Neural cell (in vitro differentiated cells): ENCODE data around the gene SPINK2. TPM values are rescaled to one million over a fixed set of nuclear protein-coding genes. Genes with fewer than 3 reads are reported as not detected.

Experiments
- H2AFZ ChIP-seq: fragments of 200-600, 300-800 bp; sonication (generic), shearing (Covaris generic); 2 replicates; pipeline ENCODE4 v1.6.0; 2014; ENCODE audit warnings: low read depth, mild to moderate bottlenecking, antibody characterized with exemption, low read length, moderate library complexity
- H3F3A ChIP-seq: fragments of 200-600 bp; shearing (Covaris generic); 2 replicates; pipeline ENCODE4 v1.6.1; 2016; ENCODE audit warnings: mild to moderate bottlenecking, moderate library complexity, mixed read lengths, antibody characterized with exemption, low read length; ENCODE audit not compliant: insufficient read depth, poor library complexity, severe bottlenecking
- H3K27ac ChIP-seq: fragments of 200-600, 300-800 bp; sonication (generic), shearing (Covaris generic); 2 replicates; pipeline ENCODE4 v1.5.1; 2014; ENCODE audit warnings: mild to moderate bottlenecking, low read length, moderate library complexity
- H3K27me3 ChIP-seq: fragments of 300-800, 200-600 bp; sonication (generic), shearing (Covaris generic); 2 replicates; pipeline ENCODE4 v1.6.0; 2014; ENCODE audit warnings: mild to moderate bottlenecking, low read depth, low read length, moderate library complexity; ENCODE audit not compliant: insufficient read depth
- H3K36me3 ChIP-seq: fragments of 300-800, 200-600 bp; sonication (generic), shearing (Covaris generic); 2 replicates; pipeline ENCODE4 v1.5.1; 2014; ENCODE audit warnings: mild to moderate bottlenecking, antibody characterized with exemption, low read length, moderate library complexity; ENCODE audit not compliant: insufficient read depth
- H3K4me2 ChIP-seq: fragments of 300-800, 200-600 bp; sonication (generic), shearing (Covaris generic); 2 replicates; pipeline ENCODE4 v1.6.0; 2014; ENCODE audit warnings: mild to moderate bottlenecking, low read length
- H3K4me3 ChIP-seq: fragments of 300-800, 200-600 bp; sonication (generic), shearing (Covaris generic); 2 replicates; pipeline ENCODE4 v1.5.1; 2014; ENCODE audit warnings: mild to moderate bottlenecking, low read length, moderate library complexity
- H3K79me2 ChIP-seq: fragments of 200-600 bp; shearing (Covaris generic); replicated peaks from 2 replicates; pipeline ENCODE4 v1.6.0; 2014; ENCODE audit warnings: mild to moderate bottlenecking, low read length, moderate library complexity; ENCODE audit not compliant: insufficient read depth
- H3K9ac ChIP-seq: fragments of 300-800, 200-600 bp; sonication (generic), shearing (Covaris generic); 2 replicates; pipeline ENCODE4 v1.6.1; 2016; ENCODE audit warnings: mild to moderate bottlenecking, low read length, mixed read lengths
- H3K9me2 ChIP-seq: fragments of 200-600 bp; shearing (Covaris generic); 2 replicates; pipeline ENCODE4 v1.6.1; 2016; ENCODE audit warnings: mild to moderate bottlenecking, low read length, mixed read lengths; ENCODE audit not compliant: insufficient read depth
- H3K9me3 ChIP-seq: fragments of 200-600, 300-800 bp; sonication (generic), shearing (Covaris generic); 2 replicates; pipeline ENCODE4 v1.6.1; 2016; ENCODE audit warnings: mild to moderate bottlenecking, mixed run types, low read length, moderate library complexity, mixed read lengths
- H4K20me1 ChIP-seq: fragments of 200-600 bp; shearing (Covaris generic); 2 replicates; pipeline ENCODE4 v1.6.1; 2016; ENCODE audit warnings: mild to moderate bottlenecking, mixed run types; ENCODE audit not compliant: insufficient read depth
- EP300 ChIP-seq: fragments of 450-650 bp; conservative IDR thresholded peaks from 2 replicates; pipeline ENCODE4 v1.6.1; 2014; ENCODE audit warnings: antibody characterized with exemption, mild to moderate bottlenecking, moderate library complexity; ENCODE audit not compliant: poor library complexity, severe bottlenecking
- EZH2 ChIP-seq: fragments of 200-600, 300-800 bp; shearing (Covaris generic), sonication (generic); IDR thresholded peaks from 2 replicates; pipeline ENCODE4 v1.6.1; 2014; ENCODE audit warnings: antibody characterized with exemption, low read length, borderline replicate concordance, mild to moderate bottlenecking; ENCODE audit not compliant: insufficient read depth, poor library complexity, severe bottlenecking
- MXI1 ChIP-seq: fragments of 450-650 bp; conservative IDR thresholded peaks from 2 replicates; pipeline ENCODE4 v1.6.1; 2014; ENCODE audit warnings: antibody characterized with exemption, mild to moderate bottlenecking; ENCODE audit not compliant: poor library complexity, severe bottlenecking
- POLR2AphosphoS5 ChIP-seq: IDR thresholded peaks from 2 replicates; pipeline ENCODE4 v1.6.1; 2012
- REST ChIP-seq: IDR thresholded peaks from 2 replicates; pipeline ENCODE4 v1.6.1; 2012; ENCODE audit warnings: borderline replicate concordance
- SMC3 ChIP-seq: fragments of 450-650 bp; conservative IDR thresholded peaks from 2 replicates; pipeline ENCODE4 v1.6.1; 2014; ENCODE audit warnings: antibody characterized with exemption, mild to moderate bottlenecking, moderate library complexity; ENCODE audit not compliant: poor library complexity
- TAF1 ChIP-seq: IDR thresholded peaks from 2 replicates; pipeline ENCODE4 v1.6.1; 2012; ENCODE audit warnings: low read depth
- polyA plus RNA-seq: library from polyadenylated mRNA; depleted of rRNA; stranded (reverse); fragments of >200 nt; gene quantifications from 2 replicates; pipeline ENCODE4 v1.2.3, GENCODE V29; 2014
- small RNA-seq, 3 experiments: library from RNA; depleted of rRNA; stranded (forward); fragments of <200 nt; gene quantifications; one replicate each; pipeline ENCODE3, GENCODE V24; 2012

The SPINK2 gene
- polyA plus RNA-seq, 1 donor from 2014 or later: 1.4 TPM

- Histone ChIP-seq H3F3A (no peaks in the 10 kb centered on the region), H3K4me2 (no peak overlapping the region), H3K79me2 (no peaks in the 10 kb centered on the region), H3K27me3 (no peaks in the 10 kb centered on the region), H3K9me2 (no peaks in the 10 kb centered on the region), H3K36me3 (no peaks in the 10 kb centered on the region), H3K4me3 (no peak overlapping the region), H3K9me3 (no peaks in the 10 kb centered on the region), H2AFZ (no peak overlapping the region), H3K27ac (no peak overlapping the region), H4K20me1 (no peaks in the 10 kb centered on the region), H3K9ac (no peak overlapping the region)
- TF ChIP-seq SMC3 (no peak), MXI1 (no peak), TAF1 (no peak)
These were observed 58.8 kb downstream of the SPINK2 start for GRCh38 chr4:56762484-56763250.

DNA sequence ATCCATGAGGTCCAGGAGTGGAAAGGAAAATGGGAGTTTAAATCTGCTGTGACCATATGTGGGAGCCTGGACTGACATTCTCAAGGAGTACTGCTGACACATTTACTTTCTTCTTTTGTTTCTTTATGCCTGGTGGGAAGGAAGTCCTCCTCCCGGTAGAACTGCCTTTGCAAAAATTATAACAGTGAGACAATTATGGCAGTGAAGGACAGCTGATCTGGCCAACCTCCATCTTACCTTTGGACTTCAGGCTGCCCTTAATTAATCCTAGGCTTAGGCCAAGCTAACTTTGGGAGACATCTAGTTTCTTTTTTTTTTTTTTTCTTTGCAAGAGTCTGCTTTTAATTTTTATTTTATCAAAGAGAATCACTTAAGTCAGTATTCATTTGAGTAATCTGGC lies 61.3 kb downstream of the SPINK2 start:
- Histone ChIP-seq H3K9ac (no peak overlapping the region), H3K27ac (no peak overlapping the region), H3K27me3 (no peaks in the 10 kb centered on the region), H2AFZ (no peak overlapping the region), H3K9me2 (no peaks in the 10 kb centered on the region), H3K9me3 (no peaks in the 10 kb centered on the region), H4K20me1 (no peaks in the 10 kb centered on the region), H3K79me2 (no peaks in the 10 kb centered on the region), H3K4me3 (no peak overlapping the region), H3K36me3 (no peaks in the 10 kb centered on the region), H3K4me2 (no peak overlapping the region), H3F3A (no peaks in the 10 kb centered on the region)
- TF ChIP-seq REST (no peak), EP300 (no peak), SMC3 (no peak), EZH2 (no peak), POLR2AphosphoS5 (no peak)

Small RNA genes lying within 50 kb of the gene (small RNA-seq; reads per million reads assigned to genes)
- gene RF00017: 0 reads per million in 3 experiments
- gene RF00019: 0 to 1.2 (median 0) reads per million in 3 experiments
- 0 reads per million in 3 experiments for gene RN7SL357P
- gene RN7SL492P: 0 reads per million in 3 experiments

Other genes starting within 250 kb of the SPINK2 start
- 0.62 and 2.0 TPM in 2 replicates for gene HOPX, start 140.4 kb downstream of the SPINK2 start, polyA plus RNA-seq
- gene REST, start 86.2 kb upstream of the SPINK2 start, polyA plus RNA-seq: 2.8 and 3.2 TPM in 2 replicates
- 17.1 and 23.9 TPM in 2 replicates for gene NOA1, start 155.9 kb upstream of the SPINK2 start, polyA plus RNA-seq
- gene POLR2B, start 157.2 kb upstream of the SPINK2 start, polyA plus RNA-seq: 242 and 300 TPM in 2 replicates